HFF-Myc (cell line): ENCODE results near the gene PYGM.

Source experiments
- DNase-seq: peaks from one replicate; pipeline ENCODE4 v3.0.0-alpha.2; 2011; ENCODE audit warnings: low read depth; ENCODE audit errors: extremely low read depth
- H3K4me3 ChIP-seq: replicated peaks from 2 replicates; pipeline ENCODE4 v1.5.1; 2011; ENCODE audit warnings: low read depth, mild to moderate bottlenecking, control low read depth, low read length
- TF ChIP-seq, protein P1 (sequence below): IDR thresholded peaks from 2 replicates; pipeline ENCODE4 v1.5.1; 2012; ENCODE audit warnings: mild to moderate bottlenecking, low read depth, low read length, control low read depth; ENCODE audit errors: missing control alignments

PYGM gene

DNA sequence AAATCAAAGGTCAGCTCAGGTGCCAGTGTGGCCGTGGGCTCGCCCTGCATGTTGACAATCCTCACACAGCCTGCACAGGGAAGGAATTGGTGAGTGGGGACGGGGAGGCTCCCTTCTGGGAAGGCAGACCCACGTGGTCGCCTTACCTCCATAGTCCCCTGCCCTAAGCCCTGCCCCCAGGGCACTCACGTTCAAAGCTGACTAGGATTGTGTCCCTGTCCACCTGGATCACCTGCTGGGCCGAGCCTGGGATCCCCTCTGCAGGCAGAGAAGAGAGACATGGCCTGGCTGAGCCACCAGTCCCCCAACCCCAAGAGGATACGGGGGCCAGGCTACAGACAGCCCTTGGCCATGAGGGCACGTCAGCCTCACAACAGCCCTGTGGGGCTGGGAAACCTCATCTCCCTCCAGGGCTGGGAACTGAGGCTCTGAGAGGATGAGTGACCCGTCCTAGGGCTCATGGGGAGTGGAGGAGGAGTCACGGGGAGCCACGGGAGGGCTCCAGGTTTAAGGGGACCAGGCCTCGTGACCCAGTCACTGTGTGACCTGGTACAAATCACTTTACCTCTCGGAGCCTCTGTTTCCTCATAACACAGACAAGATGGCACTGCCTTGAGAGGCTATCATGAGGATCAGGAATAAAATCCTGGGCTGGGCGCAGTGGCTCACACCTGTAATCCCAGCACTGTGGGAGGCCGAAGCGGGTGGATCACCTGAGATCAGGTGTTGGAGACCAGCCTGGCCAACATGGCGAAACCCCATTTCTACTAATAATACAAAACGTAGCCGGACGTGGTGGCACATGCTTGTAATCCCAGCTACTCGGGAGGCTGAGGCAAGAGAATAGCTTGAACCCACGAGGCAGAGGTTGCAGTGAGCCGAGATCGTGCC is 30.7 kb upstream of the PYGM start:
- DNase-seq, result no peak
- TF ChIP-seq, protein P1, sequence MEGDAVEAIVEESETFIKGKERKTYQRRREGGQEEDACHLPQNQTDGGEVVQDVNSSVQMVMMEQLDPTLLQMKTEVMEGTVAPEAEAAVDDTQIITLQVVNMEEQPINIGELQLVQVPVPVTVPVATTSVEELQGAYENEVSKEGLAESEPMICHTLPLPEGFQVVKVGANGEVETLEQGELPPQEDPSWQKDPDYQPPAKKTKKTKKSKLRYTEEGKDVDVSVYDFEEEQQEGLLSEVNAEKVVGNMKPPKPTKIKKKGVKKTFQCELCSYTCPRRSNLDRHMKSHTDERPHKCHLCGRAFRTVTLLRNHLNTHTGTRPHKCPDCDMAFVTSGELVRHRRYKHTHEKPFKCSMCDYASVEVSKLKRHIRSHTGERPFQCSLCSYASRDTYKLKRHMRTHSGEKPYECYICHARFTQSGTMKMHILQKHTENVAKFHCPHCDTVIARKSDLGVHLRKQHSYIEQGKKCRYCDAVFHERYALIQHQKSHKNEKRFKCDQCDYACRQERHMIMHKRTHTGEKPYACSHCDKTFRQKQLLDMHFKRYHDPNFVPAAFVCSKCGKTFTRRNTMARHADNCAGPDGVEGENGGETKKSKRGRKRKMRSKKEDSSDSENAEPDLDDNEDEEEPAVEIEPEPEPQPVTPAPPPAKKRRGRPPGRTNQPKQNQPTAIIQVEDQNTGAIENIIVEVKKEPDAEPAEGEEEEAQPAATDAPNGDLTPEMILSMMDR, result no peak
- no peak overlapping the region for H3K4me3 ChIP-seq

DNA sequence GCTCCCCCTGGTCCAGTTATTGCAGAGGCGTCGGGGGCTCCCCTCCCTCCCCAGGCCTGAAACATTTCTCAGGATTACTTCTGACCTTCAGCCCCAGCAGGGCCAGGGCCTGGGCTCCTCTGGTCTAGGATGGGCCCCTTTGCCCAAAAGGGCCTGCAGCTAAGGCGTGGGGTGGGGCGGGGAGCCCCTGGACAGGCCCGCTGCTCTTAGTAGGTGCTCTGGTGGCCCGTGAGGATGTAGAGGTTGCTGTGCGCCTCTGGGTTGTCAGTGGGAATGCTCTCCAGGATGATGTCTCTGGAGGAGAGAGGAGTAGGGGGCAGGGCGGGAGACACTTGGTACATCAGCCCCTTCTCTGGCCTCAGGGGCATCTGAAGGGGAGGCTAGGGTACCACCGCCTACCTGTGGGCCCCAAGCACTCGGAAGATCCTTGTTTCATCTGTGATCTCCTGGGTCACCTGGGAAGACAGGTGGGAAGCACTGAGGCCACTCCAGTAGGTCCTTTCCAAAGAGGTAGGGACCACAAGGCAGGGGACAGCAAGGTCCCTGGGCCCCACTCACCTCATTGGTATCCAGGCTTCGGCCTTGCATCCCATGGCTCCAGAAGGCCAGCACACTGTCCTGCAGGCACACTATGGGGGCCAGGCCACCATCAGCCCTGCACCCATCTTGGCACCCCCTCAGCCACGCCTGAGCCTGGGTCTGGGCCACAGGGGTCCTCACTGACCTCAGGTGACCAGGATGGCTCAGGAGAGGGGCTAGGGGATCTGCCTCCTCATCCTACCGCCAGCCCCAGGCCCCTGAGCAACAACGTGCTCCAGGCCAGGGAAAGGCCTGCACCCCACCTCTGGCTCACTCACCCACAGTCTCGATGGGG is 29.8 kb upstream of the PYGM start:
- H3K4me3 ChIP-seq, result no peak overlapping the region
- TF ChIP-seq, protein P1, result no peak
- no peak for DNase-seq

DNA sequence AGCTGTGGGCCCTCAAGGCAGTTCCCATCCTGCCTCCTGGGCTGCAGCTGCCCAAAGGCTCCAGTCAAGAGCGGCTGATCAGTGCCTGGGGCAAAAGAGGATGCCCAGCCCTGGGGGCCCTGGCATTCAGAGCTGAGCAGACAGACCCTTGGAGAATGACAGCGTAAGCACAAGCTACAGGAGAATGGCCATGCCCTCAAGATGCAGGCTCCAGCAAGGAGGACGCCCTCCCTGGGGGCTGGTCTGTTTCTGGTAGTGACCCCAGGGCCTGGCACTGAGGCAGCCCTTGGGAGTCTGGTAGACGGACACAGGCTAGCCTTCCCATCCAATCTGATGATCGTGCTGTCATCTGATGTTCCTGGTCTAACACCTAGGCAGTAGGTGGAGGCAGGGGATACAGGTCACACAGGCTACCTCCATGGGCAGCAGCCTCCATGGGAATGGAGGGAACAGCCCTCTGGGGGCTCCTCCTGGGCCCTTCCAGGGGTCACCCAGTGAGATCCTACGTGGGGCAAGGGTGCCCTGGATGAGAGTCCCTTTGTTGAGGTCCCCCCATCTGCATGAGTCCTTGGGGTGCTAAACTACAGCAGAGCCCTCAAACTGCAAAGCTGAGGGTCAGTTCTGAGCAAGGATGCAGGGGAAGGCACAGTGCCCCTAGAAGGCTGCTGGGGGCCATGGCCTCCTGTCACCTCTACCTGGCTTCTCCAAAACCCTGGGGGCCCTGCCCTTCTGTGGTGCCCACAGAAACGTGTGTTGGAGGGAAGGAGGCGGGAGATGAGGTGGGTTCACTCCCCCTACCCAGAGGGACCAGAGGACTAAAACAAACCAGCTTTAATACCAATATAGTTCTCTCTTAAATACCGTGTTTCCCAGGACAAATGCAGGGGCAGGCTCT is 28.8 kb upstream of the PYGM start:
- no peak for DNase-seq
- H3K4me3 ChIP-seq, result no peak overlapping the region
- TF ChIP-seq, protein P1, result no peak

DNA sequence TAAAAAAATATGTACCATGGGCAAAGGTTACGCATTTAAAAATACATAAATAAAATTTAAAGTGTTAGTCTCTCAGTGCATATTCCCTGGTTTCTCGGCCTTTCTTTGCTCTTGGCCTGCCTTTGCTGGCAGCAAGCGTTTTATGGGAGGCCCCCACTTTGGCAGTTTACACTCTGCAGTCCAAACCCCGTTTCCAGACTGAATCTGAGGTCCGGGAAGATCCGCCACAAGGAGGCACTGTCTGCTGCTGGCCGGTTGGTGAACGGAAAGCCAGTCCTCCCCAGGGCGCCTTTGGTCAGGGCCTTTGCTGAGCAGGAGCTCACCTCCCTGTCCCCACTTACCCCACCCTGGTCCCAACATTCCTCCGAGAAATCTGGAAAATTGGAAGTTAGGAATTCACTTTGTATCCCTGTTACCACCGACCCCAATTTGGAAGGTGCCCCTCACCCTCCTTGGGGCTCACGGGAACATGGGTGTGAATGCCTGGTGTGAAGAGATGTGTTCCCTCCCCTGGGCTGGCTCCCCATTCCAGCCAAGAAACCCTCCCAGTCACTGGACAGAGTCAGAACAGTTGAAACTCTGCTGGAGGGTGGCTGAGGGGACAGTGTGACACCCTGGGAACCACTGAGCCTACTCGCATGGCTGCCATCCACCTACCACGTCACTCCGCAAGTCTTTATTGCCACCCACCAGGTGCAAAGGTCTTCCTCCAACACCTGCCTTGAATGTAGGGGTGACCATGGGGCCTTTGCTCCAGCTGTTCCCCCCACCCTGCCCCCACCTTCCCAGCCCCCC is 27.9 kb upstream of the PYGM start:
- no peak for DNase-seq
- TF ChIP-seq, protein P1, result peak; percentile 88
- no peak overlapping the region for H3K4me3 ChIP-seq

DNA sequence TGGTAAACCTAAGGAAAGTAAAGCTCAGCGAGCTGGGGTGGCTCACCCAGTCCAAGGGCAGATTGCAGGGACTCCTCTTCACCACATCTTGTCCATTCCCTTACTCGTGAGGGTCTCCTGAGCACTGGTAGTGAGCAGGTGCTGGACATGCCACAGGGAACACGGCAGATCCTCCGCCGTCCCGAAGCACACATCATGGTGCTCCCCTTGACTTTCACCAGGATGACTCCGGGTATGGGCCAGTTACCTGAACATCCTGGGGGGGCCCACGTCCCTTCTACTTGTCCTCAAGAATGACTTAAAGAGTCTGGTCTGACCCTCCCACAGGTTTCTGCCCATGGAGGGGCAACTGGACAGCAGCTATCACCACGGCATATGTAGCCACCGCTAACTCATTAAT is 26.5 kb upstream of the PYGM start:
- no peak overlapping the region for H3K4me3 ChIP-seq
- TF ChIP-seq, protein P1, result no peak
- no peak for DNase-seq
